C4-2B (cell line): ENCODE results near the gene RASAL1.

Source experiments
- H3K27ac ChIP-seq: fragments of 450-650 bp; 2 replicates; pipeline ENCODE4 v1.5.1; 2017
- ZFX ChIP-seq: fragments of 450-650 bp; IDR thresholded peaks from 2 replicates; pipeline ENCODE4 v1.6.1; 2017
- TF ChIP-seq, protein P1 (sequence below): fragments of 450-650 bp; conservative IDR thresholded peaks from 2 replicates; pipeline ENCODE4 v1.5.1; 2017; ENCODE audit warnings: mild to moderate bottlenecking

The RASAL1 gene

DNA sequence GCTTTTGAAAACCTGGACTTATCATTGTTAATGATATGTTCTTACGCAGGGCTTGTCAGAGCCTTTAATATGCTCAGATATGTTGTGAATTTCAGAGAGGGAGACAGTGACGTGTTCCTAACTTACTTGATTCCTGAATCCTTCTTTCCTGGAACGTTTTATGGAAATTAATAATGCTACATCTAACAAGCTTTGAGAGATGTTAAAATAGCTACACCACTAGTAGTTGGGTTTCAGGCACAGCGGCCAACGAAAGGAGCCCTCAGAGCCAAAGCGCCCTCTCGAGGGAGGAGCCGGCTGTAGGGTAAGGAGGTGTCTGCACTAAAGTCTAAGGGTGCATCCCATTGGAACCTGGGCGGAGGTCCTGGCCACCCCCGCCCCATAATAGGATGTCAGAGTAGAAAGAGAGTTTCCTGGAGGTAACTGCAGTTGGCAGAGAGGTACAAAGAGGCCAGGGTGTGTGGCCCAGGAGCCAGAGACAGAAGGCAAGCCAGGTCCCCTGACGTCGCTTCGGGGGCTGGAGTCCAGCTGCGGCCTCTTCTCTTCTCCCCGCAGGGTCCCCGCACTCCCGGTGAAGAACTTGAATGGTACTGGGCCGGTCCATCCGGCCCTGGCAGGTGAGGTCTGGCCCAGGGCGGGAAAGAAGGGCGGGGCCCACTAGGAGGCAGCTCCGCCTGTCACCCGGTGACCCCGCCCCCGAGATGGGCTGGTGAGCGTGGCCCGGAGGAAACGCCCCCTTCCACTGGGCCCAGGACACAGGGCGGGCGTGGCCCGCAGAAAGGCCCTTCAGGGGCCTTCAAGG lies 42.8 kb downstream of the RASAL1 start:
- TF ChIP-seq ZFX, result no peak
- TF ChIP-seq, protein P1, sequence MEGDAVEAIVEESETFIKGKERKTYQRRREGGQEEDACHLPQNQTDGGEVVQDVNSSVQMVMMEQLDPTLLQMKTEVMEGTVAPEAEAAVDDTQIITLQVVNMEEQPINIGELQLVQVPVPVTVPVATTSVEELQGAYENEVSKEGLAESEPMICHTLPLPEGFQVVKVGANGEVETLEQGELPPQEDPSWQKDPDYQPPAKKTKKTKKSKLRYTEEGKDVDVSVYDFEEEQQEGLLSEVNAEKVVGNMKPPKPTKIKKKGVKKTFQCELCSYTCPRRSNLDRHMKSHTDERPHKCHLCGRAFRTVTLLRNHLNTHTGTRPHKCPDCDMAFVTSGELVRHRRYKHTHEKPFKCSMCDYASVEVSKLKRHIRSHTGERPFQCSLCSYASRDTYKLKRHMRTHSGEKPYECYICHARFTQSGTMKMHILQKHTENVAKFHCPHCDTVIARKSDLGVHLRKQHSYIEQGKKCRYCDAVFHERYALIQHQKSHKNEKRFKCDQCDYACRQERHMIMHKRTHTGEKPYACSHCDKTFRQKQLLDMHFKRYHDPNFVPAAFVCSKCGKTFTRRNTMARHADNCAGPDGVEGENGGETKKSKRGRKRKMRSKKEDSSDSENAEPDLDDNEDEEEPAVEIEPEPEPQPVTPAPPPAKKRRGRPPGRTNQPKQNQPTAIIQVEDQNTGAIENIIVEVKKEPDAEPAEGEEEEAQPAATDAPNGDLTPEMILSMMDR, result no peak
- no peak overlapping the region for H3K27ac ChIP-seq

DNA sequence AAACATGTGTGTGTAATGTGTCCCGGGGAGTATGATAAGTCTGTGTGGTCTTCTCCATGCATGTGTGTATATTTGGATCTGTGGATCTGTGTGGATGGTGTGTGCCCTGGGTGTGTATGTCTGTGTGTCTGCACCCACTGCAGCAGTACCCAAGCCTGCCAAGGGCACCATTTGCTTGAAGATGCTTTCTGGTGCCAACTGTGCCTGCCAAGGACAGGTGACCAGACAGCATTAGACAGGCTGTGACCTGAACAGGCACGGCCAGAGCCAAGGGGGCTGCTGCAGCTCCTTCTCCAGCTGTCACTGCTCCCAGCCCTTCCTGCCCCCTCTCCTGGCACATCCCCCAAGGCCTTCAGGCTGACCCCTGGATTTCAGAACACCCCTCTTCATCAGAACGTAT lies 44.1 kb downstream of the RASAL1 start:
- TF ChIP-seq, protein P1, result no peak
- TF ChIP-seq ZFX, result no peak
- H3K27ac ChIP-seq, result no peak overlapping the region

DNA sequence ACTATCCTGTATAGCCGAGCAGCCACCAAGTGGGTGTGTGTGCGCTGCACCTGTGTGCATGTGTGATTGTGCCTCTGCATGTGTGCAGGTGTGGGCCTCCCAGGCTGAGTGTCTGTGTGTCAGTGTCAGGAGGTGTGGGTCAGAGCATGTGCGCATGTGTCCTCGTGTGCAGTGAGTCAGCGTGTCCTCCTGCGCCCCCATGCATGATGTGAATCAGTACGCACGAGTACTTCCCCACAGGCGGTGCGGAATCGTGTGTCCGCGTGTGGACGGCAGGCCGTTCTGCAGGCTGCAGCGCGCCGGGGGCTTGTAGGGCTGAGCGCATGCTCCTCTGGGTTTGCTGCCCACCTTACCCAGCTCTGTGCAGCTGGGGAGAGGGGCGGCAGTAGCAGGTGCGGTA lies 44.8 kb downstream of the RASAL1 start:
- H3K27ac ChIP-seq, result no peak overlapping the region
- TF ChIP-seq, protein P1, result no peak
- no peak for TF ChIP-seq ZFX

DNA sequence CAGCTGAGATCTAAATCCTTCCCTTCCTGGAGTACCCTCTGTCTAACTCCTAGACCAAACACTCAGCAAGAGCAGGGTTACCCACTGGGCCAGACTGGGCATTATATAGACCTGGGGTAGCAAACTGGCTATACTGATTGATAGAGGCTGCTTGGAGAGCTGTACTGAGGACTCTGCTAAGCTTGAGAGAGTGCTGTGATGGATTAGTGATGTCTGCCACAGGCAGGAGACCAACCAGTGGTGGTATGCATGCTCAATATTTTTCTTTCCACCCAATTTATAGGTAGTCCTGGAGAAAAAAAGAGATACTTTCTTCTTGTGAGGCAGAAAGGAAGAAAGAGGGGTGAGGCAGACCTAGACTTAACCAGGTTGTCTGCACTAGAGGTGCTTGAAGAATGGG lies 45.7 kb downstream of the RASAL1 start:
- no peak overlapping the region for H3K27ac ChIP-seq
- TF ChIP-seq, protein P1, result no peak
- TF ChIP-seq ZFX, result no peak

DNA sequence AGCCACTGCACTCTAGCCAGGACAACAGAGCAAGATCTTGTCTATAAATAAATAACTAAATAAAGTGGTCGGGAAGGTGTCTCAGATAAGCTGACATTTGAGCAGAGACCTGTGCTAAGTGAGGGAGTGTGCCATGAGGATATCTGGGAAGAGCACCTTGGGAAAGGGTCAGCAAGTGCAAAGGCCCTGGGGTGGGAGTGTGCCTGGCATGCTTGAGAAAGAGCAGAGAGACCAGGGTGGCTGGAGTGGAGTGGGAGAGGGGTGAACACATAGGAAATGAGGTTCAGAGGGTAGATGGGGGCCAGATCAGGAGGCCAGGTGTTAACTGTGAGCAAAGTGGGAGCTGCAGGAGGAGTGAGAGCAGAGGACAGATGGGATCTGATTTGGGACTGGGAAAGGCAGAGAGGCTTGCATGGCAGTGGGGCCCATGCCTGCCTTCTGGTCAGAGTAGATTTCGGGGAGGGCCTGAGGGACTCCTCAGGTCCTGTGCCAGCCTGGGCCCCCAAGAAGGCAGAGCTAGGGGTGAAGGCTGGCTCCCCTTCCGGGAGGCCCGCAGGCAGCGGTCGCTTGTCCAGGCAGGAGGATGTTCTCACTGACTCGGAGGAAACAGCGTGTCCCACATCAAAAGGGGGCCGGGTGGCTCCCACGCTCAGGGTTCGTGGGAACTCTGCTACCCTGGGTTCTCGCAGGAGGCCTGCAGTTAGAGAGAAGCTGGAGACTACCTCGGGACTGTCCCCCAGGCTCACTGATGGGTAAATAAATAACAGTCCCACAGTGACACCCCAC lies 46.4 kb downstream of the RASAL1 start:
- H3K27ac ChIP-seq, result no peak overlapping the region
- TF ChIP-seq ZFX, result no peak
- TF ChIP-seq, protein P1, result no peak

DNA sequence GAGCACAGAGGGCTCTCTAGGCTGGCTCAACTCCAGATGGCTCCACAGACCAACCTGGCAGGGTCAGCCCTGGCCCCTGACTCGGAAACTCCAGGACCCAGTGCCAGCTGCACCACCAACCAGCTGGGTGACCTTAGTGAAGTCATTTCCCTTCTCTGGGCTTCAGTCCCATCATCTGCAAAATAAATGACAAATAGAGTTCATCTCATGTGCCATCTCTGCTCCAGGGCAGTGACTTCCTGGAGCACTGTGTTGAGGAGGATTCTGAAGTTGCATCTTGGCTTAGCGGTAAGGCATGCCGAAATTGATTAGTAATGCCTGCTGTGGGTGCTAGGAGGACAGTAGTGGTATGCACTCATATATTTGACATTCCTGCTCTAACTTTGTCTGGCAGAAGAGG lies 47.5 kb downstream of the RASAL1 start:
- TF ChIP-seq, protein P1, result no peak
- no peak for TF ChIP-seq ZFX

DNA sequence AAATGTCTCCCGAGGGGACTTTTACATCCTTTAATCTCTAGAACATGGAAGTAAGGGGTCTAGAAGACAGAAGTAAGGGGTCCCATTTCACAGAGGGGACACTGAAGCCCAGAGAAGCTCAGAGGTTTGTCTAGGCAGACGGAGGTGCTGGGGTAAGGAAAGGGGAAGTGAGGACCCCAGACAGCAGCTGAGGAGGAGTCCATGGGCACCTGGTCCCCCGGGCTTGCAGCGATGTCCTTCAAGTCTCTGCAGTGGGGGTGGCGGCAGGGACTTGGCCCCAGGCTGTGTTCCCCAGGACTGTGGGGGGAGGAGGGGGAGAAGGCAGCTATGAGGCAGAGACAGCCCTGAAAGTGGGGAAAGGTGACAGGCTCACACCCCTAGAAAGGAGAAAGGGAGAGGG lies 48.4 kb downstream of the RASAL1 start:
- TF ChIP-seq ZFX, result no peak
- TF ChIP-seq, protein P1, result no peak
- H3K27ac ChIP-seq, result no peak overlapping the region

More for the DNA sequence above, 47.5 kb downstream of the RASAL1 start:
- H3K27ac ChIP-seq, result no peak overlapping the region
